ENCODE results near the gene KIF3A.

- TF ChIP-seq CTCF (IDR thresholded peaks at IDR 0.05; ENCODE audit: low read depth, low read length, missing input control) (no peak), GABPA (IDR thresholded peaks at IDR 0.05 in 1 of 2, conservative IDR thresholded peaks at IDR 0.05 in 1 of 2) (no peak), SP1 (IDR thresholded peaks at IDR 0.05) (no peak), JUND (IDR thresholded peaks at IDR 0.05) (no peak), RAD21 (IDR thresholded peaks at IDR 0.05) (no peak)
These were observed 27.4 kb upstream of the KIF3A start for GRCh38 chr5:132764671-132765238.

Data from liver (tissue), 3 donors.